H7 (cell line): ENCODE data around the gene IMPG1. TPM values are rescaled to one million over a fixed set of nuclear protein-coding genes. Genes with fewer than 3 reads are reported as not detected.
"Not testable (repeated sequence)": the region's sequence is repeated elsewhere in the genome, so short reads cannot be mapped to it uniquely, and the experiment has no call there.

Source experiments
- DNase-seq: peaks from one replicate; pipeline ENCODE4 v3.0.0; 2012
- H3K27me3 ChIP-seq: 2 replicates; pipeline ENCODE4 v1.6.0; 2011; ENCODE audit warnings: mild to moderate bottlenecking, low read length; ENCODE audit not compliant: control insufficient read depth, insufficient read depth
- H3K36me3 ChIP-seq: replicated peaks from 2 replicates; pipeline ENCODE4 v1.5.1; 2011; ENCODE audit warnings: low read length; ENCODE audit not compliant: control insufficient read depth, insufficient read depth
- H3K4me3 ChIP-seq: 2 replicates; pipeline ENCODE4 v1.5.1; 2011; ENCODE audit warnings: low read depth, mild to moderate bottlenecking, control low read depth, low read length, moderate library complexity; ENCODE audit not compliant: insufficient read depth
- total RNA-seq: library from RNA; depleted of rRNA; stranded (reverse); fragments of >200 nt; shearing (Covaris generic); gene quantifications from 2 replicates; pipeline ENCODE4 v1.2.3, GENCODE V29; 2014

The IMPG1 gene
- total RNA-seq, 1 experiment from 2014 or later, result not detected

DNA sequence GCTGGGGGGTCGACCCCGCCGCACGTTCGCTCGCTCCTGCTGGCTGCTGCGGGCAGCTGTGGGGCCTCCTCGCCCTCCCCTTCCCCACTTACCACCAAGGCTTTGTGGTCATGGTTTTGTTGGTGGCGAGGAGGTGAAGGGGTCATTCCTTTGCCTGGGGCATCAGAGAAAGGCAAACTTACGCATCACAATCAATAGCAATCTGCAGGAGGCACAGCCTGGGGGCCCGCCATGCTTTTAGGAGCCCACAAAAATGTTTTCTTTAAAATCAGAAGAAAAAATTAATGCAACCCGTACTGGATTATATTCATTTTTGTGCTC is 137.0 kb downstream of the IMPG1 start:
- Histone ChIP-seq H3K36me3 (no peaks in the 10 kb centered on the region), H3K4me3 (peak overlapping the region; percentile 40), H3K27me3 (peaks cover 13% of the 10 kb centered on the region)
- DNase-seq, result no peak

DNA sequence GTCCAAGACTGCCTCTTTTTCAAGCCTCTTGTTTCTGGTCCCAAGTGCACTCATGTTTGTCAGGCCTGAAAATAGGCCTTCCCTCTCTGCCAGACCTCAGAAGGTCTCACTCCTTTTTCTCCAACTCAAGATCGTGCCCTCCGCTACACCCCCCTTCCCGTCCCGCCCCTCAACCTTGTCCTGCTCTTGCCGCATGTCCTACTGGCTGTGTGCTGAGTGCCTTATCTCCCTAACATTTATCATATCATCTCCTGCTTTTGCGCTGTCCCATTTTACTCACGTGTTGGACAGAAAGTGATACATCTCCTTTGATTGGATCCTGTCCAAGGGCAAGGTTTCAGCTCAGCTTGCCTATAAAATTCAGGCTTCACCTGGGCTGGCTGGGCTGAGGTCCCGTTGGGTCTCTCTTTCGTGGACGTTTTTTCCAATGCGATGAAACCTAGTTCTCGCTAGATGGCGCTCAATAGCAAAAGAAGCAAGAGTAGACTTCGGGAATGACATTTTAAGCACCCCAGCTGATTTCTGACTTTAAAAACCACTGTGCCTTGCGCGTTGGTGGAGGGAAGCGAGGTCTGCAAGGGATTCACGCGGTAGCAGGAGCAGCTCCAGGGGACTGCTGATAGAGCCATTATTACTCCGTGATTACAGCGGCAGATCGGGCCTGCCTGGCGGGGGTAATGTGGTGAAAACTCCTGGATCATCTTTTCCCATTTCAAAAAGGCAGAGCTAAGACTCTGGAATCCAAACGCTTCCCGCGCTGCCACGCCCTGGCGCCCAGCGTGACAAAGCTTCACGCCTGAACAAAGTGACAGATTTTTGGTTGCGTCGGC is 137.6 kb downstream of the IMPG1 start:
- DNase-seq, result peak; percentile 69
- Histone ChIP-seq H3K36me3 (no peaks in the 10 kb centered on the region), H3K27me3 (peaks cover 13% of the 10 kb centered on the region), H3K4me3 (peak overlapping the region; percentile 40)

DNA sequence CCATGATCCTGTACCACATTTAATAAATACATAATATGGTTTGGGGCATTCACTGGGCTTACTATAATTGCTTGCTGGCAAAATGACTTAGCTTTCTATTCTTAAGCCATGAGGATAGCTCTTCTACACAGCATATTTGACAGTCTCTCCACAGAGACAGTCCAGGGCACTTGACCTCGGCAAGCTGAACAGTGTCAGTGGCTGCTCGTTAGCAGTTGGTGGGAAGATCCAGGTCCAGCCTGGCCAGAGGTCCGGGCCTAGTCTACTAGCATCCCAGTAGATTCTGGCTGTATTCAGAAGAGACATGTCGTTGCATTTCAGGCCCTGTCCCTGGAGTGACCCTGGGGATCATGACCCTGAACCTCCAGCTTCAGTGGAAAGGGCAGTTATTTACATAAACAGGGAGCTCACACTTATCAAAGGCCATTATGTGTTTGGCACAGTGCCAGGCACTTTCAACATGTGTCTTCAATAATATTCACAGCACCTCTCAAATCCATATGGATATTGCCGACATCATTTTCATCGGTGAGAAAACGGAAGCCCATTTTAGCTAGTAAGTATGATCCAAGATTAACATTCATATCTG is 139.0 kb downstream of the IMPG1 start:
- H3K4me3 ChIP-seq, result no peak overlapping the region
- peaks cover 13% of the 10 kb centered on the region for H3K27me3 ChIP-seq
- H3K36me3 ChIP-seq, result no peaks in the 10 kb centered on the region
- no peak for DNase-seq

DNA sequence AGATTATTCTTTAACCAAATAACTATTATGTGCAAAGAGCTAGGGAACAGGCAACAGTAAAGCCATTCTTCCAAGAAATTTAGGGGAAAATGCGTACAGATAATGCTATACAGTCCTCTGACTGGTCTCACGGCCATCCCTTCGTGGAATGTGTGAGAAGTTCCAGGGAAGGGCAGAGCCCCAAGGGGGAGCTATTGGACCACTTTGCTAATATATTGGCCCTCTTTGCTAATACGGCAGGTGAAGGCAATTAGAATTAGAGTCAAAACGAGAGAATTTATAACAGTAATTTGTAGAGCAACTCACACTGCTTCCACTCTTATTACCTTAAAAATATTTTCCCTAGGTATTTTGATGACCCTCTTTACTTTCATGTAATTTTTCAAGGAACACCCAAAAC is 140.4 kb downstream of the IMPG1 start:
- Histone ChIP-seq H3K4me3 (no peak overlapping the region), H3K27me3 (peaks cover 13% of the 10 kb centered on the region), H3K36me3 (no peaks in the 10 kb centered on the region)
- DNase-seq, result peak; percentile 44

DNA sequence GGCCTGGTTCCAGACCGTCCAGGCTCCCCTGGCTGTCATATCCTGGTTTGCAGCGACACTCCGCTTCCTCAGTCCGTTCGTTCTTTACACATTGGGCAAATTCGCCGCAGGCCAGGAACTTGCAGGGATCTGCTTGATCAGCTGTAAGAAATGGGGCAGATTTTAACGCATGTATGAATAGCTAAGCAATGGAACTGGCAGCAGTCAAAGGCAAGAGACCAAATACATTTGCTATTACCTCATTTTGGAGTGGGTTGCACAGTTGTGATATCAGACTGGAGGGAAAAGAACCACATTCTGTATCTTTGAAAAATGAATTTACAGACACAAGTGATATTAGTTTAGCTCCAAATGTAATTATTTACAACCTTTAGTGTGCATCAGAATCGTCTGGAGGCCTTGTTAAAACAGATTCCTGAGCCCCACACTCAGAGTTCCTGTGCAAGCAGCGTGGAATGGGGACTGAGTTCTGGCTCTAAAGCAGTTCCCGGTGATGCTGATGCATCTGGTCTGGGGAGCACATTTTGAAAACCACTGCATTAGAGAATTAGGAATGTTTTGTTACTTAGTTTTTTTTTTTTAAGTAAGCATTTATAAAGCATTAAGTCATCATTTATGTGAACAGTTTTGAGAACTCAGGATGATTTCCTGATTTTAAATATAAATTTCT is 141.3 kb downstream of the IMPG1 start:
- Histone ChIP-seq H3K4me3 (no peak overlapping the region), H3K36me3 (no peaks in the 10 kb centered on the region), H3K27me3 (peaks cover 7% of the 10 kb centered on the region)
- no peak for DNase-seq

DNA sequence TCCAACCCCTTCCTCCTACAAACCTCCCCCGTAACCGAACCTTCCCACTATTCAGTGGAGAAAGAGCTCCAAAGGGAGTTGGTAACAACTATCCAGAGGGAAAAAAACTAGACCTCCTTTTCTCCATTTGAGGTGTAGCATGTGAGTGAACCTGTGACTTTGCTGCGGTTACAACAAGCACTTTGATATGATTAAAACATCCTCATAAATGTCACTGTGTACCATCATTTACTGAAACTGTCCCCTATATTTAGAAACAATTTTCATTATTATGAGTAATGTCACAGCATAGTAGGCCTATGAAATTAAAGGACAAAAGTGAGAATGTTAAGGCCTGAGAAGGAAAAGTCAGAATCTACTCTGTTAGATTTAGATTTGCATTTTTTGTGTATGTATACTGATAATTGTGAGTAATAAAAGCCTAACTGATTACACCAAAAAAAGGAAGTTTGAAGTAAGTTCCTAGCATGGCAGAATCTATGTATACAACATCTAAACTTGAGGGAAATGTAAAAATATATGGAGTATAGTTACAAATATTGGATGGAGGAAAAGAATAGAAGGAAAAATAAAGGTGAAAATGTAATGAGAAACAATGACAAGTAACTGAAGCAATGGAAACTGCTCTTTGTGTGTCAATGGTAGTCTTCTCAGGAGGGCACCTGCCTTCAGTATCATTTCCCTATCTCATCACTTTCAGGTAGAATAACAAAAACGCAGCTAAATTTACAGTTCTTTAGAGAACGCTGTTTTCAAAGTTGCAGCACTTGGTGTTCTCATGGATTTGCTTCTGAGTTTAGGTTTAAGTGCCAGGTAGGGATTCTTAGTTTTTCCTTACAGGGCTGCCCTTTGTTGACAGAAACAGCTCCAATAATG is 145.9 kb downstream of the IMPG1 start:
- no peaks in the 10 kb centered on the region for H3K27me3 ChIP-seq
- no peak for DNase-seq
- H3K36me3 ChIP-seq, result no peaks in the 10 kb centered on the region
- no peak overlapping the region for H3K4me3 ChIP-seq

DNA sequence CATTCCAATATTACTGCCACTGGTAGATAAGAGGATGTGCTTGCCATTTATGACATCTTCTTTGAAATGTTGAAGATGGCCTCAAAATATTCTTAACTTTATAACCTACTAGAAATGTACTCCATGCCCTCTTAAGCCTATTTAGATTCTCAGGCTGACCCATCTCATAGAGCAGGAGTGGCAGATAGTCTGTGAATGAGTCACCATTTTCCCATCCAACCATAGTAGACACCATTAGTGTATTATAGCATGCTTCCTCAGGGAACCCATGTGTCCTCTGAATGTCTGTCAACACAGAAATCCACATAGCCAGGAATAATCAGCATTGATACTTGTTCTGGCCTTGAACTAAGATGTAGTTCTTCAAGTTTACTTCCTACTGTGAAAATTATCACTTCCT is 150.2 kb downstream of the IMPG1 start:
- H3K36me3 ChIP-seq, result no peaks in the 10 kb centered on the region; the same call in 1 of the 2 replicates
- no peak overlapping the region for H3K4me3 ChIP-seq
- H3K27me3 ChIP-seq, result no peaks in the 10 kb centered on the region
- DNase-seq, result no peak

DNA sequence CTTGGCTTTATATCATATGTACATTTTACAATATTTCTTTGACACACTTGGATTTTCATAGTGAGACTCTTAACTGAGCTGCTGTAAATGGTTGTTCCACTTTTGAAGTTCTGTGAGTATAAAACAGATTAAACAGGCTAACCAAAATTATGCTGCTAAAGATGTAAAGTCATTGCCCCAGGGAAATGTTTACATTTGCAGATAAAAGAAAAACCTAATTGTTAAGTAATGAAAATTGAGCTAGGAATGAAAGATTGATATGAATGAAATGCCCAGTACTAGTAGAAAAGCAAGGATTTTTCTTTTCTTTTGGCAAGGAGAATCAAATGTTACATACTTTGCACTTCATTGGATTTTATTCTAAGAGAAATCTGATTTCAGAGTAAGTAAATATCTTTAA is 159.4 kb downstream of the IMPG1 start:
- Histone ChIP-seq H3K27me3 (no peaks in the 10 kb centered on the region), H3K36me3 (no peaks in the 10 kb centered on the region; the same call in 1 of the 2 replicates), H3K4me3 (no peak overlapping the region)
- DNase-seq, result no peak

DNA sequence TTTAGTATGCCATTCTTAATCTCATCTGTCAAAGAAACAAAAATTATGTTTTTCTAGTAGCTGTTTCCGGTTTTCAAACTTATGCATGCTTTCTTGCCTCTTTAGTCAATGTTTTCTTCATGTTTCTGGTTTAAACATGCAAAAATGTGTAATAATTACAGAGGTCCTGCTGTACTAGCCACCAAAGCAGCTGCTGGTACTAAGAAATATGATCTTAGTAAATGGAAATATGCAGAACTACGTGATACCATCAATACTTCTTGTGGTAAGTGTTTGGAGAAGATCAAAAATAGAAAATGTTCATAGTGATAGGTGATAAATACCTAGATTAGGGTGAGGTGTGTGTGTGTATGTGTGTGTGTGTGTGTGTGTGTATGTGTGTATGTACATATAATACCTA is 165.0 kb downstream of the IMPG1 start:
- no peak for DNase-seq
- Histone ChIP-seq H3K27me3 (no peaks in the 10 kb centered on the region), H3K4me3 (no peak overlapping the region), H3K36me3 (no peaks in the 10 kb centered on the region)

DNA sequence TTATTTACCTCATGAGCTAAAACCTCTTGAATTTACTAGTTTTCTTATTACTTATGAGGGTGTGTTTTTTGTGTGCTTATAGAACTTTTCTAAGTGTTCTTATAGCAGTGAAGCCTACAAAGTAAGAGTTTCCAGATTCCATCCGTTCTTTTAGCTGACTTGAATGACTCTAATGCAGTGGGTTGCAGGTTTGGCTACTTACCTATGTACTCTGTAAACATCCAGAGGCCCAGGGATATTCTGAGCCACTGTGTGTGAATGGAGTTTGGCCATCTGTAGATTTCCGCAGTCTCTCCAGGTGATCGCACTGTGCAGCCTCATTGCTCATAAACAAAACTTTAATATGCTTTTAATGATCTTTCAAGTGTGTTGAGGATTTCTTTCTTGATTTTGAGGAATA is 165.6 kb downstream of the IMPG1 start:
- H3K36me3 ChIP-seq, result no peaks in the 10 kb centered on the region
- no peak for DNase-seq
- H3K27me3 ChIP-seq, result no peaks in the 10 kb centered on the region
- H3K4me3 ChIP-seq, result no peak overlapping the region

DNA sequence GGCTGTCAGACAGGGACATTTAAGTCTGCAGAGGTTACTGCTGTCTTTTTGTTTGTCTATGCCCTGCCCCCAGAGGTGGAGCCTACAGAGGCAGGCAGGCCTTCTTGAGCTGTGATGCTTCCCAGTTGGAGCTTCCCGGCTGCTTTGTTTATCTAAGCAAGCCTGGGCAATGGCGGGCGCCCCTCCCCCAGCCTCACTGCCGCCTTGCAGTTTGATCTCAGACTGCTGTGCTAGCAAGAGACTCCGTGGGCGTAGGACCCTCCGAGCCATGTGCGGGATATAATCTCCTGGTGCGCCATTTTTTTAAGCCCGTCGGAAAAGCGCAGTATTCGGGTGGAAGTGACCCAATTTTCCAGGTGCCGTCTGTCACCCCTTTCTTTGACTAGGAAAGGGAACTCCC is 167.3 kb downstream of the IMPG1 start:
- DNase-seq, result not testable (repeated sequence)

DNA sequence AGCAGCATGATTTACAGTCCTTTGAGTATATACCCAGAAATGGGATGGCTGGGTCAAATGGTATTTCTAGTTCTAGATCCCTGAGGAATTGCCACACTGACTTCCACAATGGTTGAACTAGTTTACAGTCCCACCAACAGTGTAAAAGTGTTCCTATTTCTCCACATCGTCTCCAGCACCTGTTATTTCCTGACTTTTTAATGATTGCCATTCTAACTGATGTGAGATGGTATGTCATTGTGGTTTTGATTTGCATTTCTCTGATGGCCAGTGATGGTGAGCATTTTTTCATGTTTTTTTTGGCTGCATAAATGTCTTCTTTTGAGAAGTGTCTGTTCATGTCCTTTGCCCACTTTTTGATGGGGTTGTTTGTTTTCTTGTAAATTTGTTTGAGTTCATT is 172.2 kb downstream of the IMPG1 start:
- H3K27me3 ChIP-seq, H3K4me3 ChIP-seq, DNase-seq, H3K36me3 ChIP-seq: not testable (repeated sequence)

More for the DNA sequence above, 167.3 kb downstream of the IMPG1 start:
- not testable (repeated sequence) for H3K36me3 ChIP-seq, H3K4me3 ChIP-seq, H3K27me3 ChIP-seq

DNA sequence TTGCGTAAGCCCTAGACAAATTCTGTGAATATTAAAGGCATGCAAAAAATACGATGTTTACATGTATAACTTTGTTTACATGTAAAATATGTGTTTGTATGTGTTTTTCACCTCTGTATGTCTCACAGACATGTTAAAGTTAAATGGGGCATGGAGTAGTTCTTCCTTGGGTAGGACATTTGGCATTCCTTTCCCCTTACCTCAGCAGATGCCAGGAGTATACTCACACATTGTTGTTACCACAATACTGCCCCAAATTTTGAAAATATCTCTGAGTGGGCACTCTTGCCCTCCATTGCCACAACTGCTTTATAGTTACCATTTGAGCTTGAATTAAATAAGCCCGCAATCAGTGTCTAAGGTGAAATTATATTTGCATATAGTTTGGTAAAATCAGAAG is 175.9 kb downstream of the IMPG1 start:
- Histone ChIP-seq H3K36me3 (no peaks in the 10 kb centered on the region; the same call in 1 of the 2 replicates), H3K4me3 (no peak overlapping the region), H3K27me3 (no peaks in the 10 kb centered on the region)
- no peak for DNase-seq

DNA sequence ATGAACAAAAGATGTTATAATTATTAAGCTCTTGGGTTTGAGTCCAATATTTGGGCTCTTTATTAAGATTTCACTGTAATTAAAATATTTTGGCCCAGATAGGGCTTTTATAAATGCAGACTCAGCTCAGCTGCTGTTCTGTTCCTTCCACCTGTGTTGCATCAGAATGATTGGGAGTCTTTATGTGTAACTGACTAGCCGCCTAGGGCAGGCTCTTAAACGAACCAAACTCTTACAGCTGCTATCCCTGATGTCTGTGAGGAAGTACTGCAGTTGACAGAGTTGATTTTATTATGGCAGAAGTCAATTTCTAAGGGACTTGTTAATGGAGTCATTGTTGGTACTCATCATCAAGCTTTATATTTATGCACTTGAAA is 178.7 kb downstream of the IMPG1 start:
- Histone ChIP-seq H3K27me3 (no peaks in the 10 kb centered on the region), H3K36me3 (no peaks in the 10 kb centered on the region; the same call in 1 of the 2 replicates), H3K4me3 (no peak overlapping the region)
- peak; percentile 13 for DNase-seq
